Astrocyte of the spinal cord (primary cell): ENCODE measurements around the gene MPP3.

Experiments
- DNase-seq: peaks from one replicate; pipeline ENCODE4 v3.0.0; 2011; ENCODE audit warnings: low read depth, low spot score
- H3K4me3 ChIP-seq: 2 replicates; pipeline ENCODE4 v1.5.1; 2011; ENCODE audit warnings: low read depth, mild to moderate bottlenecking, low read length, moderate library complexity
- in situ Hi-C: cut with HindIII; loops from 2 replicates; pipeline ENCODE4 v1.10.0; 2017; ENCODE audit warnings: low sequenced_read_pairs
- TF ChIP-seq, protein P1 (sequence below): IDR thresholded peaks from 2 replicates; pipeline ENCODE4 v1.5.1; 2012; ENCODE audit warnings: low read depth, mild to moderate bottlenecking, low read length, inconsistent platforms

MPP3 gene

DNA sequence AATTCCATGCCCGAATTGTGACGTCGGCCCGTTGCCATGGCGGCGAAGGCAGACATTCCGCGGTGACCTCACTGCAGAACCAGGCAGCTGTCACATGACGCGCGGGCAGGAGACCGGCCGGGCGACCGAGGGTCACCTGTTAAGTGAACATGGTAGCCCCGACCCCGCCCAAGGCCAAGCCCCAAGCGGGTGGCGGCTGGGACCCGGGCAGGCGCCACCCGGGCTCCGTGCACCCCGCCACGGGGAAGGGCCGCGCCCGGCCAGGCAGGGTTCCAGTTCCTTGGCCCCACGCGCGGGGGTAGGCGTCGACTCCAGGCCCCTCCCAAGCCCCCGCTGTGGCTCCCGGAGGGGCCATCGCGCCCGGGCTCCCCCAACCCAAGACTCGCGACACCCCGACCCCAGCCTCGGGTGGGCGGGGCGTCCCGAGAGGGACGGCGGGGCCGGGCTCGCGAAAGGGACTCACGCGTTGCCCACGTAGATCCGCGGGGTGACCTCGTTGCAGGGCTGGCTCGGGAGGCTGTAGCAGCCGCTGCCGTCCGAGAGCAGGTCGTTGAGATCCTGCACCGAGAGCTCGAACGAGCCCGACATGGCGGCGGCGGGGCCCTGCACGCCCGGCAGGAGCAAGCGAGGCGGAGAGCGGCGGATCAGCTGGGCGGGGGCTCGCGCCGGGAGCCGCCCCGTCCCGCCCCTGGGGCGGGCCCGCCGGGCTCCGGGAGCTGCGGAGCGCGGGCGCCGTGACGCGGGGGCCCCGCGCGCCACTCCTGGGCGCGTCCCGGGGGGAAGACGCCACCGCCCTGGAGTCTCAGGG lies 54.4 kb downstream of the MPP3 start, which contains the start of gene DUSP3:
Gene DUSP3 (minus strand): TSS at position 641 of the 808 bp plus-strand sequence. CDS start 53 bp downstream, at position 588.
- peak; percentile 91 for DNase-seq
- in situ Hi-C loops: no loop called here
- H3K4me3 ChIP-seq: peak within 1 kb of the TSS; percentile 72
- TF ChIP-seq, protein P1, sequence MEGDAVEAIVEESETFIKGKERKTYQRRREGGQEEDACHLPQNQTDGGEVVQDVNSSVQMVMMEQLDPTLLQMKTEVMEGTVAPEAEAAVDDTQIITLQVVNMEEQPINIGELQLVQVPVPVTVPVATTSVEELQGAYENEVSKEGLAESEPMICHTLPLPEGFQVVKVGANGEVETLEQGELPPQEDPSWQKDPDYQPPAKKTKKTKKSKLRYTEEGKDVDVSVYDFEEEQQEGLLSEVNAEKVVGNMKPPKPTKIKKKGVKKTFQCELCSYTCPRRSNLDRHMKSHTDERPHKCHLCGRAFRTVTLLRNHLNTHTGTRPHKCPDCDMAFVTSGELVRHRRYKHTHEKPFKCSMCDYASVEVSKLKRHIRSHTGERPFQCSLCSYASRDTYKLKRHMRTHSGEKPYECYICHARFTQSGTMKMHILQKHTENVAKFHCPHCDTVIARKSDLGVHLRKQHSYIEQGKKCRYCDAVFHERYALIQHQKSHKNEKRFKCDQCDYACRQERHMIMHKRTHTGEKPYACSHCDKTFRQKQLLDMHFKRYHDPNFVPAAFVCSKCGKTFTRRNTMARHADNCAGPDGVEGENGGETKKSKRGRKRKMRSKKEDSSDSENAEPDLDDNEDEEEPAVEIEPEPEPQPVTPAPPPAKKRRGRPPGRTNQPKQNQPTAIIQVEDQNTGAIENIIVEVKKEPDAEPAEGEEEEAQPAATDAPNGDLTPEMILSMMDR: no peak

DNA sequence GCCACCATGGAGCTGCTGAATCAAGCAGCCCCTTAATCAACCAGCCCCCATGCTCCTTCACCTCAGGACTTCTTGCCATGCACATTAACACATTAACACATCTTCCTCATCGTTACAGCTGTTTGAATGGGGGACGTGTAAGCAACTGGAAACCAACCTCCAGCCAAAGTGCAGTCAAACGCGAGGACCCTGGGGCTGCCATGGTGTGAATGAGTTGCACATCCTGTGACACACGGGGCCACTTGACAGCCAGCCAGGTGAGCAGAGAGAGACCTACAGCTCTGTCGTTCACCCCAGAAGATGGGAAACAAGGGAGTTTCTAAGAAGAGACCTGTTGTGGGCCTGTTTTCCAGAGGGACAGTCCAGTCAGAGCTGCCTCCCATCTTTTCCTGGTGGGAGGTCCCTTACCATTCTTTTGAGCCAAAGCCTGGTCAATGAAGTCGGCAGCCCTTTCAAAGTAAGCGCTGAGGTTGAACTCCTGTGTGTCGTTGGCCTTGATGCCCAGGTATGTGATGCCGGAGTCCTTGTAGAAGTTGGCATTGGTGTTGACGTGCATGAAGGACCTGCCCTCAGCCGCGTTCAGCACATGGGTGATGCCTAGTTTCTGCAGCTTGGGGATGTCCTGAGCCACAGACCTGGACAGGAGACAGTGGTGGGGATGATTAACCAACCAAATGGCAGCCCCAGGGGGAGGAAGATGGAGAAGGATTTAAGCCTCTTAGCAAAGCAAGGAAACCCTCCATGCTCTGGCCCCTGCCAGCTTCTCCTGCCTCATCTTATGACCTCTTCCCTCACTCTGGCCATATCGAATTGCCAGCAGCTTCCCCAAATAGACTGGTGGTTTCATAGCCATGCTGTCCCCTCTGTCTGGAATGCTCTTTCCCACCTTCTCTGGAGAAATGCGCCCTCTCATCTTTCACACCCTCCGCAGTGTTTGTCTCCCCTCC lies 58.4 kb downstream of the MPP3 start:
- TF ChIP-seq, protein P1: no peak
- in situ Hi-C loops: no loop called here
- DNase-seq: no peak

DNA sequence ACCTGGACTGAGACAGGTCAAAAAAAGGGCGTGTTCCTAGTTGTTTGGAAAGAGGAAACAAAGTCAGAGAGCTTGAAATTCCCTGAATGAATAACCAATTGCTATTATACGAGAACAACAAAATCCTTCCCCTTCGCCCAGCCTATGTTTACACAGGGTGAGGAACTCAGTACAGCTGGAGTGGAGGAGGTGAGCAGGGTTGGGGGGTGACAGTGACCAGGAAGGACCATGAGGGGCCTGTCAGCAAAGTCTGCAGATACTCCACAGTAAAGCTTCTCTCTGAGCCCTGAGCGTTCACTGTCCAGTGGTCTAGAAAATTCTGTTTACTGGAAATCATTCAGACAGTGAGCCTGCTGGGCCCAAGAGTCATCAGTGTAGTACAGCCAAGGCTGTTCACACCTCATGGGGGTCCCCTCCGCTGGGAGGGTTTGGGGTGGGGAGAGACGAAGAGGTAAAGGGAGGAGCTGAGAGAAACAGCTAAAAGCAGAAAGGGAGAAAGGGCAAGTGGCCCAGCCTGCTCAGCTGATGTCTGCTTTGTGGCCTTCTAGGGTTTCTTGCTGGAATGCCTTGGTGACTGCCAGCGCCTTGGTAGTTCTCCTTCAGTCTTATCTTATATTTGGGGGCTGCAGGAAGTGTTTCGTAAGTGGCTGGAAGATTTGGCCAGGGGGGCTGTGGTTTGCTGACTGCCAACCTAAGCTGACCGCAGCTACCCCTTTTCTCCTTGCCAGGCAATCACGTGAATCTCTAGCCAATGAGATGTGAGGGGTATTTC lies 59.9 kb downstream of the MPP3 start:
- TF ChIP-seq, protein P1: no peak
- DNase-seq: no peak
- in situ Hi-C loops: no loop called here
- H3K4me3 ChIP-seq: no peak overlapping the region

More for the DNA sequence above, 58.4 kb downstream of the MPP3 start:
- H3K4me3 ChIP-seq: no peak overlapping the region

DNA sequence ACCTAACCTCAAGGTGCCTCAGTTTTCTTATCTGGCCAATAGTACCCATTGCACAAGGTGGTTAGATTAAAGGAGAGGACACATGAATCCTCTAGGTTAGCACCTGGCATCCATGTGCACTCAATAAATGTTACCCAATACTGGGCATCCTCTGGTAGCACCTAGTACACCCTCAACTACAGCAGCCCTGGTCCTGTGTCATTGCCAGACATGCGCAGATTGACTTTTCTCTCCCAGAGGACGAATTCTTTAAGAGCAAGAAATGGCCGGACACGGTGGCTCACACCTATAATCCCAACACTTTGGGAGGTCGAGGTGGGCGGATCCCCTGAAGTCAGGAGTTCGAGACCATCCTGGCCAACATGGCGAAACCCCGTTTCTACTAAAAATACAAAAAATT lies 61.5 kb downstream of the MPP3 start:
- in situ Hi-C loops: no loop called here
- no peak overlapping the region for H3K4me3 ChIP-seq
- TF ChIP-seq, protein P1: no peak
- DNase-seq: no peak

DNA sequence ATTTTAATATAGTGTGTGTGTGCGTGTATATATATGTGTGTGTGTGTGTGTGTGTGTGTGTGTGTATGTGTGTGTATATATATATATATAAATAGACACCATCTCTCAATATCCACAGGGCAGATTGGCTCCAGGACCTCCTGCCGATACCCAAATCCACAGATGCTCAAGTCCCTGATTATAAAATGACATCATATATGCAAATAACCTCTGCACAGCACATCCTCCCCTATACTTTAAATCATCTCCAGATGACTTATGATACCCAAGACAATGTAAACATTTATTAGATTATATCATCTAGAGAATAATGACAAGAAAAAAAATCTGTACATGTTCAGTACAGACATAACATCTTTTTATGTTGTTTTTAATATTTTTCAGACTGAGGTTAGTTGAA lies 62.0 kb downstream of the MPP3 start:
- no peak overlapping the region for H3K4me3 ChIP-seq
- DNase-seq: no peak
- TF ChIP-seq, protein P1: no peak
- in situ Hi-C loops: no loop called here

DNA sequence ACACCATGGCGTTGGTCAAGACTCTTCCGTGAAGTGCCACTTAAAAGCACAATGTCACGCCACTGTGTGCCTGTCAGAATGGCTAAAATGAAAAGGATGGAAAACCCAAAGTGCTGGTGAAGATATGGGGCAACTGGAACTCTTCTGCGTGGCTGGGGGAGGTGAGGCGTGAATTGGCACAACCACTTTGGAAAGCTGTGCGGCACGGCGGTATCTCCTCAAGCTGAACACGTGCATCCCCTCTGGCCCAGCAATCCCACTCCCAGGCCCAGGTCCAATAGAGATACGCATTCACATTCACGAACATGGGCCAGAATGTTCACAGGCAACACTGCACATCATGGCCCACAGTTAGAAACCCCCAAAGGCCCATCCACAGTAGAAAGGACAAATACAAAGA lies 63.1 kb downstream of the MPP3 start:
- TF ChIP-seq, protein P1: no peak
- no peak overlapping the region for H3K4me3 ChIP-seq
- in situ Hi-C loops: no loop called here
- DNase-seq: no peak
